H1 (cell line): ENCODE measurements around the gene IGF2BP3. TPM values are rescaled to one million over a fixed set of nuclear protein-coding genes. Genes with fewer than 3 reads are reported as not detected.

Source experiments
- CHD1 ChIP-seq: IDR thresholded peaks from 2 replicates; pipeline ENCODE4 v1.6.1; 2012; ENCODE audit warnings: low read depth, low read length, improper control_type of control experiment
- CHD7 ChIP-seq: fragments of 300-600 bp; sonication (generic); IDR thresholded peaks from 2 replicates; pipeline ENCODE4 v1.7.1; 2012; ENCODE audit warnings: low read length, moderate library complexity, mild to moderate bottlenecking, inconsistent platforms; ENCODE audit not compliant: insufficient replicate concordance
- CREB1 ChIP-seq: IDR thresholded peaks from 2 replicates; pipeline ENCODE4 v1.6.1; 2012; ENCODE audit warnings: inconsistent platforms
- CTCF ChIP-seq, 3 experiments: IDR thresholded peaks; 1 replicate in 2 of 3; 2 replicates in 1 of 3; pipeline versions ENCODE4 v1.5.1 to v1.6.1; 2011; ENCODE audit warnings: low read length in 3 of 3, mild to moderate bottlenecking in 3 of 3, inconsistent platforms in 2 of 3, low read depth in 1 of 3, moderate library complexity in 1 of 3; ENCODE audit not compliant: insufficient read depth in 1 of 3; ENCODE audit errors: control extremely low read depth in 1 of 3
- USF2 ChIP-seq: IDR thresholded peaks from 2 replicates; pipeline ENCODE4 v1.6.1; 2011; ENCODE audit warnings: low read length, improper control_type of control experiment
- polyA plus RNA-seq, 7 experiments: library from polyadenylated mRNA; depleted of rRNA in 3 of 7; stranded (reverse) in 5 of 7; unstranded in 2 of 7; fragments of >200 nt in 5 of 7; fragments of 200-250 nt in 2 of 7; gene quantifications; 1 replicate in 5 of 7; 2 replicates in 1 of 7; 4 replicates in 1 of 7; pipeline versions ENCODE4 v1.2.1 to v1.2.3, GENCODE V29; 2011 to 2013; ENCODE audit warnings: missing spikeins in 2 of 7, mixed read lengths in 2 of 7
- total RNA-seq: library from RNA; stranded (reverse); fragmentation: NEBNext Ultra II Directional; extraction: Animal tissue kit (Norgen Biotek cat#: 25700); gene quantifications from 2 replicates; pipeline ENCODE4 v1.2.1, GENCODE V29; 2021

Gene IGF2BP3
- total and polyA plus RNA-seq, 2 of the 8 experiments (the other 6 are each of a cell fraction or from before 2014, with no cell fraction given): 66.3 to 193 TPM

GRCh38 chr7:23470330-23471105 is at the start of gene IGF2BP3 (continued):
- TF ChIP-seq CHD7 (no peak), CREB1 (no peak), CHD1 (peak; percentile 71; the same call in 1 of the 2 replicates), USF2 (peak; percentile 80), CTCF (IDR thresholded peaks at IDR 0.05; ENCODE audit: control extremely low read depth in 1 of 3, insufficient read depth in 1 of 3, low read depth in 1 of 3, low read length in 3 of 3) (no peak)
